ENCODE measurements around the gene RHBDL2.
"Not testable (repeated sequence)": the region's sequence is repeated elsewhere in the genome, so short reads cannot be mapped to it uniquely, and the experiment has no call there.

RHBDL2 gene

GRCh38 chr1:38932571-38932970 lies 9.1 kb downstream of the RHBDL2 start:
- no peak for DNase-seq (ENCODE audit: low spot score)

- no peak for DNase-seq (ENCODE audit: low spot score)
Observed at GRCh38 chr1:38929476-38929875, 12.2 kb downstream of the RHBDL2 start.

- DNase-seq (ENCODE audit: low spot score), result no peak
Observed at GRCh38 chr1:38929054-38929453, 12.6 kb downstream of the RHBDL2 start.

GRCh38 chr1:38926091-38926490 lies 15.5 kb downstream of the RHBDL2 start:
- DNase-seq (ENCODE audit: low spot score), result no peak

- no peak for DNase-seq (ENCODE audit: low spot score)
Observed at GRCh38 chr1:38925391-38925790, 16.2 kb downstream of the RHBDL2 start.

GRCh38 chr1:38923607-38924006 lies 18.0 kb downstream of the RHBDL2 start:
- no peak for DNase-seq (ENCODE audit: low spot score)

- no peak for DNase-seq (ENCODE audit: low spot score)
Observed at GRCh38 chr1:38919130-38919529, 22.5 kb downstream of the RHBDL2 start.

- DNase-seq (ENCODE audit: low spot score), result no peak
Observed at GRCh38 chr1:38918568-38918967, 23.1 kb downstream of the RHBDL2 start.

GRCh38 chr1:38917772-38918171 lies 23.9 kb downstream of the RHBDL2 start:
- DNase-seq (ENCODE audit: low spot score), result no peak

GRCh38 chr1:38917337-38917736 lies 24.3 kb downstream of the RHBDL2 start:
- no peak for DNase-seq (ENCODE audit: low spot score)

GRCh38 chr1:38915352-38915948 lies 26.2 kb downstream of the RHBDL2 start:
- no peak for DNase-seq (ENCODE audit: low spot score)

- not testable (repeated sequence) for DNase-seq (ENCODE audit: low spot score)
Observed at GRCh38 chr1:38914908-38915307, 26.7 kb downstream of the RHBDL2 start.

GRCh38 chr1:38908821-38909220 lies 32.8 kb downstream of the RHBDL2 start:
- no peak for DNase-seq (ENCODE audit: low spot score)

DNA sequence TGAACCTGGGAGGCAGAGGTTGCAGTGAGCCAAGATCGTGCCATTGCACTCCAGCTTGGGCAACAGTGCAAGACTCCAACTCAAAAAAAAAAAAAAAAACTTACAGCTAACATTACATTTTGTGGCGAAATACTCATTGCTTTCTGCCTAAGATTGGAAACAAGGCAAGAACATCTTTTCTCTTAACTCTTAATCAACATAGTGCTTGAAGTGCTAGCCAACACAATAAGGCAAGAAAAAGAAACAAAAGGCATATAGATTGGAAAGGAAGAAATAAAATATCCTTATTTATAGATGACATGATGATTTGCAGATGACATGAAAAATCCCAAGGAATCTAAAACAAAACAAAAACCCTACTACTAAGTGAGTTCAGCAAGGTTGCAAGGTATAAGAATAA lies 35.6 kb downstream of the RHBDL2 start:
- DNase-seq (ENCODE audit: low spot score), result no peak

DNA sequence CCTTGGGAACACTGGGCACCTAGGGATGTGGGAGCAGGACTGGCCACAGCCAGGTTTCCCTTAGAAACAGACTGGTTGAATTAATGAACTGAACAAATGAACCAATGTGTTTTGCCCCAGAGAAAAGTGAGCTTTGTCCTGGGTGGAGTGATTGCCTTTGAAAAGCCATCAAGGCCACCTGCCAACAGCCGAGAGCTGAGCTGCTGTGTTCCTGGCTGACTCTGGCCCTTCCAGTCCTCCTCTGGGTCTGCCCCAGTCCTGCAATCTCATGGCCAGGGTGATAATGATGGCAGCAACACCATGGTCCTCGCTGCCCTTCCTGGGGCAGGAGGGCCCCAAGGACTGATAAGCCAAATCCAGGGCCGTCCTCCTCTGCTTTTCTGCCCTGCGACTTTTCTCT lies 42.1 kb downstream of the RHBDL2 start:
- DNase-seq (ENCODE audit: low spot score), result no peak

DNA sequence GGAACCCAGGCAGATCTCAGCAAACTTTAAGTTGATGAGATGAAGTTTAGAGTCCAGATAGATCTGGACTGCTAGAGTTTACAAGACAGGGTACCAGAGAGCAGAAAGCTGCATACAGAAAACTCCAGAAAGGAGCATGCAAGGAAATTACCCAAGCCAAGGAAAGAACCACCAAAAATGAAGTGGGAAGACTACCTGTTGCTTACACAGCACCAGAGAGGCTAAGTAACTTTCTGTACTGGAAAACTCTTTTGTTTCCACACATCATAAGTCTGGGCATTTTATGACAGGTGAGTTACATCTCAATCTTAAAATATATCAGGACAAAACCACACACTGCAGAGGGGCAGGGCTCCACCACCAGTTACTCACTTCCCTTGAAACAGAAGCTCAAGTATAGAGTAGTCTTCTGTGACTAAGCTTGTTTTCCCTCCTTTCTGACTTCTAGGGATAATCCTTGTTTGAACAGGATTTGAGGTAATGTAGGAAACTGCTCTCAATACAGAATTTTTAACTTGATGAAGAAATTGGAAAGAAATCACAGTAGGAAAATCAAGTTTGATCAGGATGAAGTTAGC lies 42.9 kb downstream of the RHBDL2 start:
- peak; percentile 30 for DNase-seq (ENCODE audit: low spot score)

DNA sequence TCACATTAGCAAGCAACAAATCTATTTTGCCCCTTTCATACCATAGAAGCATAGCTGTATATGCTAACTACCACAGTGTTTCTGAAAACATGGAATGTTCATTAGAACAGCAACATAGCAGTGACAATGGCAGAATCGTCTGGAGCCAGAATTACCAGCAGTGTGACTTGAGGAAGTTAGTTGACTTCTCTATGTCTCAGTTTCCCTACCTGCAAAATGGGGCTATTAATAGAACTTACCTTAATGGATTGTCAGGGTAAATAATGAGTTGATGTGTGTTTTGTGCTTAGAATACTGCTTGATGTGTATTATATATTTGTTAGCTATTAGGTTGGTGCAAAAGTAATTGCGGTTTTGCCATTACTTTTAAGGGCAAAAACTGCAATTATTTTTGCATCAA lies 45.5 kb downstream of the RHBDL2 start:
- DNase-seq (ENCODE audit: low spot score), result no peak

- no peak for DNase-seq (ENCODE audit: low spot score)
Observed at GRCh38 chr1:38892976-38893375, 48.7 kb downstream of the RHBDL2 start.

DNA sequence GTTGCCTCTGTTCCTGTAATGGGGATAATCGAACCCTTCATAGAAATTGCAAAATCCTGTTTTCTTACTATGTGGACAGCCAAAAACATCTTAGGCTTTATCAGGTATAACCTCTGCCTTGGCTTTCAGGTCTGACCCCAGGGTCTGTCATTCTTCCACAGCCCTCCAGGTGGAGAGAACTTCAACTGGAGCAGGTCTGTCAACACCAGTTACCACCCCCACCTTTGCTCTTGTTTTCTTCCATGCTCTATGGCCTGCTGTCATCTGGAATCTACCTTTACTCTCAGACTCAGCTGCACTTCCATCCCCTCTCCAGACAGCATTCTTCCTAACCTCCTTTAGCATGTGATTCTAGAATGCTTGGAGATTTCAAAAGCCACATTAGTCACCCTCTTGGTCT lies 49.9 kb downstream of the RHBDL2 start:
- no peak for DNase-seq (ENCODE audit: low spot score)

DNA sequence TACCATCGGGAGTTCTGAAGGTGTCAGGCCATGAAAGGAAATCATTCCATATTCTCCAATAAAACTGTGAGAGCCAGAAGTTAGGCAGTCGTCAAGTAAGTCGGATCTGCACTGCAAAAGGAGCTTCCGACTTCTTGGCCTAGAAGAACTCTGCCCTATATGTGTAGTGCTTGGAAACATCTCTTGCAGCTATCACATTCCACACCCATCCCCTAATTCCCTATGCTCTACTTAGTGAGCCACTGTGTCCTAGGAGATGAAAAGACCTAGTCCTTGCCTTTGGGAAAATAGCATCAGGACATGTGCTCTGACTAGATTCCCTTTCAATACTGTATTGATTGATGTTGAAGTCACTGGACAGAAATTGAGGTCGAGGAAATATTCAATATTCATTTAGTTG lies 52.0 kb downstream of the RHBDL2 start:
- no peak for DNase-seq (ENCODE audit: low spot score)

DNA sequence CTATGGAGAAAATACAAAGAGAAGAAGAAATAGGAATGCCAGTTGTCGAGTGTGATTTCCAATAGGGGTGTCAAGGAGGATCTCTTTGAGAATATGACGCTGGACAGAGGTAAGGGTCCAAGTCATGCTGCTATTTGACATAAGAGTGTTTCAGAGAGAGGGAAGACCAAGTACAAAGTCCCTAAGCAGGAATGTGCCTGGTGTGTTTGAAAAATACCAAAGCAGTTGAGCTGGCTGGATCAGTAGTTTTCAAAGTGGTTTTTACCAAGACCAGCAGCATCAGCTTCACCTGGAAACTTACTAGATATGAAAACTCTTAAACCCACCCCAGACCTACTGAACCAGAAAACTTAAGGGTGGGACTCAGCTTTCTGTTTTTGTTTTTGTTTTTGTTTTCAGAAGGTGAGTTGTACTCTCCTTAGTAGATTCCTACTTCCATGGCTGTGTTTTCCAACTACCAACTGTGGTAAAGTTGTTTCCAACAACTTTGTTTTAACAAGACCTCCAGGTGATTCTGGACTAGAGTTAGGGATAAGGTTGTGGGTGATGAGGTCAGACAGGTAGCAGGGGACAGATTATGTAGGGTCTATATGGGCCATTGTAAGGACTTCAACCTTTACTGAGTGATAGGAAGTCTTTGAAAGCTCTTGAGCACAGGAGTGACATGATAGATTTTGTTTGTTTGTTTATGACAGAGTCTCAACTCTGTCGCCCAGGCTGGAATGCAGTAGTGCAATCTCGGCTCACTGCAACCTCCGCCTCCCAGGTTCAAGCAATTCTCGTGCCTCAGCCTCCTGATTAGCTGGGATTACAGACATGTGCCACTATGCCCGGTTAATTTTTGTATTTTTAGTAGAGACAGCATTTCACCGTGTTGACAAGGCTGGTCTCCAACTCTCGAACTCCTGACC lies 53.0 kb downstream of the RHBDL2 start:
- DNase-seq (ENCODE audit: low spot score), result no peak

DNA sequence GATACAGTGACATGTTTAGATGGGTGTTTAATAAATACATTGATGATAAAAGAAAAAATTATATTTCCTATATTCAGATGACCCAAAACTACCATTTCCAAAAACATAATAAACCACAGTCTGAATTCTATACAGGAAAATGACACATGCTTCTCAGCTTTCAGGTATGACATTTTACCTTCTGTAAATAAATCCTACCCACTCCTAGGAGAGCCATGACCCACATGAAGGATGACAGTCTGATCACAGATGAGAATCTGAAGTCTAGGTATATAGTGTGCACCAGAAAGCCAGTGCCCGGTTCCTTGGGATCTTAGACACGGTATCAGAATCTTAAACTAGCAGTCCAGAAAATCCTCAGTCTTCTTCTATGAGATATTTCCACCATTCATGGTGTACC lies 56.5 kb downstream of the RHBDL2 start:
- no peak for DNase-seq (ENCODE audit: low spot score)

DNA sequence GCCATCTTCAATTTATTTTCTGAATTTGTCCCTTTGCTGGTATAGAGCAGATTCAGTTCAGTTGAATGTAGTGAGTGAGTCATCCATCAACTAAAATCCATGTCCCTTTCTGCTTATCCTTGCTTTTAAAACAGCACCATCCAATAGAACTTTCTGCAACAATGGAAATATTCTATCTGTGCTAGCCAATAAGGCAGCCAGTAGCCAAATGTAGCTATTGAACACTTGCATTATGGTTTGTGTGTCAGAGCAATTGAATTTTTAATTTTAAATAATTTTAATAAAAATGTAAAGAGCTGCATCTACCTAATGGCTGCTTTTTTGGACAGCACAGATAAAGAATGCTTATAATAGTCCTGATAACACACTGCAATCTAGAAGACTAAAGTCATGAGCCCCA lies 60.1 kb downstream of the RHBDL2 start, which contains the start of gene GJA9:
Gene GJA9 (minus strand): TSS at position 101 of the 400 bp plus-strand sequence. CDS start 5,489 bp downstream, outside the sequence.
- DNase-seq (ENCODE audit: low spot score), result no peak
